AG04449 (cell line): Measurements from ENCODE around the gene SDSL.

Experiments
- CTCF ChIA-PET: fragments of 350-600 bp; formaldehyde crosslinking; extraction: SDS; loops from one replicate; lab custom pipeline; 2021; ENCODE audit warnings: antibody characterized with exemption; lab: Yijun Ruan, JAX
- POLR2A ChIA-PET: fragments of 400-600, 350-600 bp; formaldehyde crosslinking; extraction: SDS; loops from one replicate; lab custom pipeline; 2020; ENCODE audit warnings: antibody characterized with exemption, inconsistent platforms; lab: Yijun Ruan, JAX
- DNase-seq: peaks from one replicate; pipeline ENCODE4 v3.0.0-alpha.2; 2010; ENCODE audit warnings: low read depth, low spot score
- H3K4me3 ChIP-seq: 2 replicates; pipeline ENCODE4 v1.5.1; 2011; ENCODE audit warnings: low read depth, mild to moderate bottlenecking, control low read depth, low read length
- CTCF ChIP-seq: IDR thresholded peaks from one replicate; pipeline ENCODE4 v1.5.1; 2011; ENCODE audit warnings: mild to moderate bottlenecking, moderate library complexity, low read length, control low read depth, inconsistent platforms; ENCODE audit not compliant: insufficient read depth; ENCODE audit errors: missing control alignments

SDSL gene

GRCh38 chr12:113443030-113443539 is 20.9 kb downstream of the SDSL start:
- no peak for DNase-seq
- H3K4me3 ChIP-seq: no peak overlapping the region
- no peak for TF ChIP-seq CTCF
- ChIA-PET CTCF (interaction anchor here (0.9 to 2.6 kb wide), 2 partner anchors 13 to 18 kb away, joined by 3 to 15 read pairs; no protein-coding TSS in a partner anchor), POLR2A (no interaction called here)

GRCh38 chr12:113445544-113446171 is 23.5 kb downstream of the SDSL start:
- no peak for TF ChIP-seq CTCF
- DNase-seq: no peak
- ChIA-PET CTCF (interaction anchor here (0.7 to 2.9 kb wide), 6 partner anchors 10 to 20 kb away, joined by 3 to 25 read pairs (median 3); no protein-coding TSS in a partner anchor), POLR2A (no interaction called here)
- H3K4me3 ChIP-seq: no peak overlapping the region

- no peak for TF ChIP-seq CTCF
- H3K4me3 ChIP-seq: no peak overlapping the region
- ChIA-PET POLR2A (no interaction called here), CTCF (interaction anchor here (1.1 kb wide), 1 partner anchor 23 kb away, joined by 3 read pairs; no protein-coding TSS in a partner anchor)
- no peak for DNase-seq
These were observed 26.7 kb downstream of the SDSL start for GRCh38 chr12:113448873-113449272.

GRCh38 chr12:113449299-113449698 is 27.1 kb downstream of the SDSL start:
- H3K4me3 ChIP-seq: no peak overlapping the region
- DNase-seq: no peak
- ChIA-PET CTCF (interaction anchor here (0.6 to 1.1 kb wide), 4 partner anchors 8 to 24 kb away, joined by 3 read pairs; no protein-coding TSS in a partner anchor), POLR2A (no interaction called here)
- no peak for TF ChIP-seq CTCF

- CTCF ChIA-PET: interaction anchor here (0.6 to 1.1 kb wide), 5 partner anchors 9 to 25 kb away, joined by 3 to 5 read pairs (median 3); no protein-coding TSS in a partner anchor
- no peak for DNase-seq
These were observed 27.7 kb downstream of the SDSL start for GRCh38 chr12:113449839-113450238.

More at GRCh38 chr12:113449839-113450238, 27.7 kb downstream of the SDSL start:
- H3K4me3 ChIP-seq: no peak overlapping the region
- POLR2A ChIA-PET: no interaction called here
- no peak for TF ChIP-seq CTCF
